Small intestine (tissue), 7 donors: Measurements from ENCODE around the gene SORL1-AS1.
A peak's percentile ranks its signal among the peaks of the same experiment; 100 is the strongest.

Experiments used
- DNase-seq, 2 donors: peaks; one replicate each; pipeline versions ENCODE4 v3.0.0 to v3.0.0-alpha.2; 2013
- FAIRE-seq: peaks from 2 replicates; lab custom pipeline; 2012; peaks lifted over from hg19 to GRCh38; lab: Jason Lieb, UNC
- H3K27ac ChIP-seq, 3 donors: one replicate each; pipeline ENCODE4 v1.5.1; 2013; ENCODE audit warnings: low read length in 2 of 3, mild to moderate bottlenecking in 2 of 3, control low read depth in 1 of 3, inconsistent platforms in 1 of 3, low read depth in 1 of 3, moderate library complexity in 1 of 3
- H3K27me3 ChIP-seq, 3 donors: one replicate each; pipeline ENCODE4 v1.6.1; 2013; ENCODE audit warnings: low read length in 3 of 3, inconsistent platforms in 1 of 3; ENCODE audit not compliant: control insufficient read depth in 3 of 3, insufficient read depth in 3 of 3
- H3K36me3 ChIP-seq, 3 donors: one replicate each; pipeline ENCODE4 v1.6.1; 2013; ENCODE audit warnings: low read length in 3 of 3, inconsistent platforms in 1 of 3, low read depth in 1 of 3, mild to moderate bottlenecking in 1 of 3, moderate library complexity in 1 of 3; ENCODE audit not compliant: control insufficient read depth in 3 of 3, insufficient read depth in 2 of 3
- H3K4me1 ChIP-seq, 3 donors: one replicate each; pipeline ENCODE4 v1.6.1; 2013; ENCODE audit warnings: low read length in 2 of 3, inconsistent platforms in 1 of 3, low read depth in 1 of 3, mild to moderate bottlenecking in 1 of 3, moderate library complexity in 1 of 3; ENCODE audit not compliant: control insufficient read depth in 3 of 3, insufficient read depth in 2 of 3
- H3K4me3 ChIP-seq, 3 donors: one replicate each; pipeline ENCODE4 v1.5.1; 2013; ENCODE audit warnings: low read length in 3 of 3, control low read depth in 1 of 3, inconsistent platforms in 1 of 3, low read depth in 1 of 3, mild to moderate bottlenecking in 1 of 3, moderate library complexity in 1 of 3
- H3K9me3 ChIP-seq, 2 donors: one replicate each; pipeline ENCODE4 v1.6.1; 2013; ENCODE audit warnings: low read depth in 1 of 2, low read length in 1 of 2; ENCODE audit not compliant: control insufficient read depth in 2 of 2, insufficient read depth in 1 of 2
- WGBS, 3 donors: extraction: QIAGEN DNeasy Blood & Tissue Kit; methylation state at CpG; one replicate each; pipeline ENCODE4 v1.1.7; 2013; 5-methylcytosine and 5-hydroxymethylcytosine counted together
- donor health status: healthy with polysubstance abuse.
- donor health status: control.
- donor health status: control.
- donor health status: Bipolar disorder and iron deficiency.
- donor health status: healthy.

Gene SORL1-AS1

GRCh38 chr11:121444526-121444925 lies 8.2 kb downstream of the SORL1-AS1 start:
- 82 to 94% (median 84%) methylated on average over 3 of the region's 3 CpGs for WGBS, 3 donors
- H3K36me3 ChIP-seq, result no peaks in the 10 kb centered on the region
- no peak overlapping the region for H3K27ac ChIP-seq
- FAIRE-seq (no peak), DNase-seq (no peak)
- peaks cover 0 to 5% of the 10 kb centered on the region in 2 donors for H3K9me3 ChIP-seq
- peaks cover 0 to 8% (median 0%) of the 10 kb centered on the region in 3 donors for H3K4me1 ChIP-seq
- H3K27me3 ChIP-seq, result no peaks in the 10 kb centered on the region
- no peak overlapping the region for H3K4me3 ChIP-seq

DNA sequence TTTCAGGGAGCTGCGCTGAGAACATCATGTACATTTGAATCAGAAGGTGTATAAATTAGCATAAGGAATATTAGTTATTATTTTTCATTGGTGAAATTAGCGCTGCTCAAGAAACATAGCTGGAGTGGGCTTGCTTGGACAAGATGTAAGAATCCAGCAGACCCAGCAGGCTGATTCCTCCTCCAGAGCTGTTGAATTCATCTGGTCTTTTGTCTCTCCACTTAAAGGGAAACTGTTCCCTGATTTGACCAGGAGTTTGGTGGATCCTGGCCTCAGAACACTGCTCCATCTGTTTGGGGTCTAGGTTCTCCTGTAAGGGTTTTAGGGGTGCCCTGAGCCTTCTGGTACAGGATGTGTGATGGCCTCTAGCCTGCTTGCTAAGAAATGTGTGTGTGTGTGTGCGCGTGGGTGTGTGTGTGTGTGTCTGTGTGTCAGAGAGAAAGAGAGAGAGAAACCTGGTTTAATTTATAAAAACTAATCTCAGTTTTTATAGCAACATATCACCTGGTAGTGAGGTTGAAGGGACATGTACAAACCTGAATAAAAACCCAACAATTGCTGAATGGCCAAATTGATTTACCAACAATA lies 9.0 kb downstream of the SORL1-AS1 start:
- WGBS, 3 donors, result 94 to 96% (median 95%) methylated on average over 4 of the region's 4 CpGs
- Histone ChIP-seq H3K36me3 (no peaks in the 10 kb centered on the region), H3K9me3 (no peaks in the 10 kb centered on the region), H3K4me3 (no peak overlapping the region), H3K4me1 (peaks cover 0 to 8% (median 0%) of the 10 kb centered on the region in 3 donors), H3K27ac (no peak overlapping the region), H3K27me3 (no peaks in the 10 kb centered on the region)
- DNase-seq, result no peak
- FAIRE-seq, result no peak

DNA sequence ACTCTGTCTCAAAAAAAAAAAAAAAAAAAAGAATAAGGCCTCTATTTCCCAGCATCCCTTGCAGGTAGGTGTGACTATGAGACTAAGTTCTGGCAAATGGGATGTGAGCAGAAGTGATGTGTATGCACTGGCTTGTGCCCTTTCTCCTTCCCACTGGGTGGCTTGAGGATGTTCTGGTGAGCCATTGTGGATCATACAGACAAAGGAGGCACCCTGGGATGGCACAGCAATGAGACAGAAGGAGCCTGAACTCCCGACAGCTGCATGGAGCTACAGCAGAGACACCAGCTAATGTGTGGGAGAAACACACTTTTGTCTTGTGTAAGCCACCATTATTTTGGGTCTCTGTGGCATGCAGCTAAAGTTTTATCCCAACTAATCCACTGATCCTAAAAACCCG lies 11.2 kb downstream of the SORL1-AS1 start:
- FAIRE-seq, result no peak
- WGBS, 3 donors, result 83 to 92% (median 84%) methylated on average over 2 of the region's 2 CpGs
- Histone ChIP-seq H3K27ac (no peak overlapping the region), H3K27me3 (no peaks in the 10 kb centered on the region), H3K36me3 (no peaks in the 10 kb centered on the region), H3K9me3 (no peaks in the 10 kb centered on the region), H3K4me1 (peaks cover 0 to 8% (median 0%) of the 10 kb centered on the region in 3 donors), H3K4me3 (no peak overlapping the region)
- DNase-seq, result no peak

- Histone ChIP-seq H3K4me1 (peaks cover 0 to 11% (median 2%) of the 10 kb centered on the region in 3 donors), H3K27me3 (no peaks in the 10 kb centered on the region), H3K4me3 (no peak overlapping the region), H3K9me3 (no peaks in the 10 kb centered on the region), H3K36me3 (no peaks in the 10 kb centered on the region), H3K27ac (no peak overlapping the region)
- FAIRE-seq, result no peak
- no peak for DNase-seq
These were observed 13.0 kb downstream of the SORL1-AS1 start for GRCh38 chr11:121439759-121440158.

DNA sequence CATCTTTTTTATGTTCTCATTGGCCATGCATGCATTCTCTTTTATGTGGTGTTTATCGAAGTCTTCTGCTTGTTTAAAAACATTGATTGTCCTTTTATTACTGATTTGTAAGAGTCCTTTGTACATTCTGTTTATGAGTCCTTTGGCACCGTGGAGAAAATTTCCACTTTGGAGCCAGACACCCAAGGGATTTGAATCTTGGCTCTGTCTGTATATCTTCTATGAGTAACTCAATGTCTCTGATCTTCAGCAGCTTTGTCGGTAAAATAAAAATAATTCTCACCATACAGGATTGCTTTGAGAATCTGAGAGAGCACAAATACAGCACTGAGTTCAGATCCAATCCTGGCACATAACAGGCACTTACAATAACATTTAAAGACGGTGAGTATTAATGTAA lies 13.4 kb downstream of the SORL1-AS1 start:
- FAIRE-seq (no peak), DNase-seq (no peak)
- Histone ChIP-seq H3K27ac (no peak overlapping the region), H3K9me3 (no peaks in the 10 kb centered on the region), H3K4me3 (no peak overlapping the region), H3K36me3 (no peaks in the 10 kb centered on the region), H3K27me3 (no peaks in the 10 kb centered on the region), H3K4me1 (peaks cover 0 to 11% (median 2%) of the 10 kb centered on the region in 3 donors)
- WGBS, 3 donors, result 73 to 87% (median 83%) methylated on average over 4 of the region's 4 CpGs

DNA sequence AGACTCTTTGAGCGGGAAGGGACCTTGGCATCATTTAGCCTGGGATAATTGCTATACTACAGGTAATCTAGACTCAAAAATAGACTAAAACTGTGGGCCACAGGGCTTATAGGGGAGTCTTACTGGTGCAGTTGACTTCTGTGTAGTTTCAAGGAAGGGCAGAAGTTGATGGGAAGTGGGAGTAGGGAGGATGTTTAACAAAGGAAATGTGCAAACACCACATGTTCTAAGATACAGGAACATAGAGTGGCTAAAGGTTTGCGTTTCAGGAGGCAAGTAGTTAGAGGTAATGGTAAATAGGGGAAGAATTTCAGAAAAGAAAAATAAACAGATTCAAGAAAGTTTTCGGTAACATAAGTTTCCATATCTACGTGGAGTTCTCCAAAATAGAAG lies 15.1 kb downstream of the SORL1-AS1 start:
- H3K9me3 ChIP-seq, result no peaks in the 10 kb centered on the region
- H3K27ac ChIP-seq, result no peak overlapping the region
- no peak for FAIRE-seq
- no peak overlapping the region for H3K4me3 ChIP-seq
- peaks cover 0 to 11% (median 2%) of the 10 kb centered on the region in 3 donors for H3K4me1 ChIP-seq
- no peaks in the 10 kb centered on the region for H3K36me3 ChIP-seq
- DNase-seq, result no peak
- 85 to 93% (median 85%) methylated on average over 4 of the region's 4 CpGs for WGBS, 3 donors
- no peaks in the 10 kb centered on the region for H3K27me3 ChIP-seq

- Histone ChIP-seq H3K9me3 (no peaks in the 10 kb centered on the region), H3K36me3 (no peaks in the 10 kb centered on the region), H3K27me3 (no peaks in the 10 kb centered on the region), H3K27ac (no peak overlapping the region), H3K4me3 (no peak overlapping the region), H3K4me1 (peaks cover 0 to 11% (median 2%) of the 10 kb centered on the region in 3 donors)
- no peak for DNase-seq
- no peak for FAIRE-seq
These were observed 15.6 kb downstream of the SORL1-AS1 start for GRCh38 chr11:121437018-121437685.

GRCh38 chr11:121435551-121436511 lies 16.9 kb downstream of the SORL1-AS1 start:
- Histone ChIP-seq H3K9me3 (no peaks in the 10 kb centered on the region), H3K36me3 (no peaks in the 10 kb centered on the region), H3K4me1 (peaks cover 0 to 11% (median 2%) of the 10 kb centered on the region in 3 donors), H3K27ac (peak overlapping the region in 1 of 3 donors; percentile 41), H3K27me3 (no peaks in the 10 kb centered on the region), H3K4me3 (no peak overlapping the region)
- DNase-seq (peak; percentile 43 to 51), FAIRE-seq (no peak)
- WGBS, 3 donors, result 53 to 68% (median 64%) methylated on average over 3 of the region's 3 CpGs
